ENCODE results near the gene SSBP4. TPM values are rescaled to one million over a fixed set of nuclear protein-coding genes. Genes with fewer than 3 reads are reported as not detected.

The SSBP4 gene
- total RNA-seq, 1 experiment from 2014 or later: 46.1 TPM

- no peak overlapping the region; a peak in 1 of 7 replicates for H3K27ac Mint-ChIP-seq
- no peak overlapping the region for H3K23ac ChIP-seq (ENCODE audit: insufficient read length, low read depth, low read length)
- WGBS (ENCODE audit: extremely low coverage, insufficient read length, low lambda C conversion rate): no CpG with 5 or more reads among the region's 7 CpGs
- H3K9ac ChIP-seq (ENCODE audit: extremely low read depth, insufficient read length, low read length): no peak overlapping the region
- H3K4me2 ChIP-seq (ENCODE audit: insufficient read depth, insufficient read length, low read length): no peak overlapping the region
- H2BK5ac ChIP-seq (ENCODE audit: insufficient read length, low read length): no peak overlapping the region
- no peak overlapping the region for H3K56ac ChIP-seq (ENCODE audit: insufficient read length, low read depth, low read length)
- no peaks in the 10 kb centered on the region for H3K4me1 ChIP-seq (ENCODE audit: insufficient read depth, low read length)
- H3K27me3 Mint-ChIP-seq (ENCODE audit: low read depth): peaks cover 31% of the 10 kb centered on the region
- H3K4ac ChIP-seq (ENCODE audit: low read depth, low read length): no peak overlapping the region
- H3K9me3 Mint-ChIP-seq: no peaks in the 10 kb centered on the region
- H2BK15ac ChIP-seq (ENCODE audit: low read depth, low read length): no peak overlapping the region
- H2BK20ac ChIP-seq (ENCODE audit: low read depth, low read length, poor library complexity, severe bottlenecking): no peak overlapping the region
- no peaks in the 10 kb centered on the region for H3K79me1 ChIP-seq (ENCODE audit: insufficient read depth, low read depth, low read length, poor library complexity, severe bottlenecking)
- H3K9me3 ChIP-seq (ENCODE audit: control insufficient read depth, low read depth, low read length): no peaks in the 10 kb centered on the region
- H3K36me3 Mint-ChIP-seq (ENCODE audit: insufficient read depth in 1 of 3, low read depth in 3 of 3): peaks cover 0 to 5% (median 5%) of the 10 kb centered on the region in 3 experiments; a peak in 1 of 7 replicates
- H4K20me1 ChIP-seq (ENCODE audit: control insufficient read depth, insufficient read depth, insufficient read length): no peaks in the 10 kb centered on the region
- no peak overlapping the region for H2BK120ac ChIP-seq (ENCODE audit: low read depth, low read length, poor library complexity, severe bottlenecking)
- H2BK12ac ChIP-seq (ENCODE audit: insufficient read length, low read depth, low read length): no peak overlapping the region
- DNase-seq: no peak
- no peak overlapping the region for H4K91ac ChIP-seq (ENCODE audit: insufficient read length, low read depth, low read length)
- H4K5ac ChIP-seq (ENCODE audit: insufficient read length, low read depth, low read length): no peak overlapping the region
- no peak overlapping the region for H3K27ac ChIP-seq (ENCODE audit: insufficient read length, low read depth, low read length)
- no peaks in the 10 kb centered on the region for H3K79me2 ChIP-seq (ENCODE audit: insufficient read depth, low read length)
- no peak overlapping the region for H3K4me3 Mint-ChIP-seq
- no peak overlapping the region for H3K18ac ChIP-seq (ENCODE audit: insufficient read length, low read depth, low read length)
- no peak overlapping the region for H3K14ac ChIP-seq (ENCODE audit: insufficient read depth, low read length)
- TF ChIP-seq CTCF (conservative IDR thresholded peaks at IDR 0.05): no peak
- no peaks in the 10 kb centered on the region for H3K23me2 ChIP-seq (ENCODE audit: insufficient read length, low read depth, low read length, poor library complexity, severe bottlenecking)
- H4K8ac ChIP-seq (replicated peaks; ENCODE audit: insufficient read length, low read depth, low read length): no peak overlapping the region
- no peaks in the 10 kb centered on the region for H3K27me3 ChIP-seq (ENCODE audit: insufficient read depth, low read length)
- no peak overlapping the region for H3T11ph ChIP-seq (ENCODE audit: low read length)
- no peak overlapping the region for H2AFZ ChIP-seq (ENCODE audit: low read length)
- H3K4me1 Mint-ChIP-seq: peaks cover 2 to 8% of the 10 kb centered on the region in 2 experiments; a peak in 1 of 4 replicates
- no peak overlapping the region for H2AK5ac ChIP-seq (ENCODE audit: insufficient read length, low read length)
Measured at GRCh38 chr19:18393836-18394235, 25.4 kb upstream of the SSBP4 start.

Measured in H9 (cell line).